T-helper 1 cell treated with Interleukin-12 subunit alpha and Interleukin-12 subunit beta and Interleukin-4 antibody, amounts not matched to agents 30 ng/mL and 1 ng/mL, for 36 hours (primary cell): Measurements from ENCODE around the gene INPP4A. TPM values are rescaled to one million over a fixed set of nuclear protein-coding genes. Genes with fewer than 3 reads are reported as not detected.

Experiments used
- intact Hi-C: fragments of 100-400 bp; cut with micrococcal nuclease; formaldehyde crosslinking; loops from one replicate; pipeline ENCODE4 v1.15.1; 2024
- total RNA-seq: library from RNA; stranded (reverse); gene quantifications from 2 replicates; pipeline ENCODE4 v1.2.3, GENCODE V29; 2022

The INPP4A gene
- total RNA-seq, 1 donor from 2014 or later = 174 TPM

- intact Hi-C loops = loop anchor here (1.0 kb wide), 1 partner anchor 74 kb away; no protein-coding TSS in a partner anchor
Measured at GRCh38 chr2:98487806-98488189, 43.1 kb downstream of the INPP4A start.

GRCh38 chr2:98488252-98488651 is 43.6 kb downstream of the INPP4A start:
- intact Hi-C loops = loop anchor here (1.0 kb wide), 1 partner anchor 75 kb away; no protein-coding TSS in a partner anchor

GRCh38 chr2:98489486-98489885 is 44.8 kb downstream of the INPP4A start:
- intact Hi-C loops = no loop called here

DNA sequence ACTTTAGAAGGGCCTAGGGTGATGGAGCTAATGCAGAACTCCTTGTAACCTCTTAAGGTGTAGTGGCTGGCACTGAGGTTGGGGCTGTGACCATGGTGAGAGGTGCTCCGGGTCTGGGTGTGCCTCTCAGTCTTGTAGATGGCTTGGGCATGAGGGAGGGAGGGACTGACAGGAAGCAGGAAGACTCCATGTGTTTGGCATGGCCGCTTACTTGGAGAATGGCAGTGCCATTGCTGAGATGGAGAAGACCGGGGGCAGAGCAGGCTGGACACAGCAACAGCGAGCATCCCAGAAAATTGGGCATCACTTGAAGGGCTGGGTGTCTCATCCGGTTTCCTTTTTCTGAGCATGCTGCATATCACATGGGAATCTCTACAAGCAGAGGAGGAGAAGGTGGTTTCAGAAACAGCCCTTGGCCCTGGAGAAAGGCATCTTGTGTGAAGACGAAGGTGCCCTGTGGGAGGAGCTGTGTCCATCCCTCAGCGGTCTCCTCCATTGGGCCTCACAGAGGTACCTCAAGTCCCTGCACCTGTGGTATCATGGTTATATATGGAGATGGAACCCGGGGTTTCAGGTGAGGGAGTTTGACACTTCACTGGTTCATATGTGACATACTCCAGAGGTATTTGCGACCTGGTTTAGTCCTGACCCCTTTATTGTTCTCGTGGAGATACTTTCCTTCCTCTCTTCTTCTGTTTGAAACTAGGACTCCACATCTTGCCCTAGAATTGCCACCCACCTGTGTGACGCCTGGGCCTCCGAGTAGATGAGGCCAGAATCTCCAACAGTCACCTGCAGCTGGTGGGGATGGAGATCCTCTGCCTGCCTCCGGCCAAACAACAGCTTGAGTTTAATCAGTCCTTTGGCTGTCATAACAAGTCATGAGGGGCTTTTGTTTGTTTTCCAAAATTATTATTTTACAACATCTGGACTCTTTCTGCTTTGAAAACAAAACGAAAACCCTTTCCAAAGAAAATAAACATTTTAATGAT is 45.6 kb downstream of the INPP4A start:
- intact Hi-C loops = no loop called here

GRCh38 chr2:98492441-98492840 is 47.8 kb downstream of the INPP4A start:
- intact Hi-C loops = no loop called here

DNA sequence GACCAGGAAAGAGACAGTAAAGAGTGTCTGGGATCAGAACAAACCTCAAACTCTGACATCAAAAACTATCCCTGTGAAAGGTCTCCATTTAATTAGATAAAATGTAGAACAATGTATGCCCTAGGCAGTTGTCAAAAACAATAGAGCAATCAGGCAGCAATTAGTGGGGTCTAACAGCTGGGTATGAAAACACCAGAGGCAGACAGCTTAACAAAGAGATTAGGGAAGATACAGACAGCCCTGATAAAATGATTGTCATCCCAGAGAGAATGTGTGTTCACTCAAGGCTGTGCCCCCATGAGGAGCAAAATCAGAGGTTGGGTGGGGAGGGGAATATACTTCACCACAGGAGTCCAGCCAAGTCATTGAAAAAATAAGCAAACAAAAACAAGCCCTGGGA is 50.0 kb downstream of the INPP4A start:
- intact Hi-C loops = loop anchor here (1.0 kb wide), 1 partner anchor 60 kb away; no protein-coding TSS in a partner anchor

DNA sequence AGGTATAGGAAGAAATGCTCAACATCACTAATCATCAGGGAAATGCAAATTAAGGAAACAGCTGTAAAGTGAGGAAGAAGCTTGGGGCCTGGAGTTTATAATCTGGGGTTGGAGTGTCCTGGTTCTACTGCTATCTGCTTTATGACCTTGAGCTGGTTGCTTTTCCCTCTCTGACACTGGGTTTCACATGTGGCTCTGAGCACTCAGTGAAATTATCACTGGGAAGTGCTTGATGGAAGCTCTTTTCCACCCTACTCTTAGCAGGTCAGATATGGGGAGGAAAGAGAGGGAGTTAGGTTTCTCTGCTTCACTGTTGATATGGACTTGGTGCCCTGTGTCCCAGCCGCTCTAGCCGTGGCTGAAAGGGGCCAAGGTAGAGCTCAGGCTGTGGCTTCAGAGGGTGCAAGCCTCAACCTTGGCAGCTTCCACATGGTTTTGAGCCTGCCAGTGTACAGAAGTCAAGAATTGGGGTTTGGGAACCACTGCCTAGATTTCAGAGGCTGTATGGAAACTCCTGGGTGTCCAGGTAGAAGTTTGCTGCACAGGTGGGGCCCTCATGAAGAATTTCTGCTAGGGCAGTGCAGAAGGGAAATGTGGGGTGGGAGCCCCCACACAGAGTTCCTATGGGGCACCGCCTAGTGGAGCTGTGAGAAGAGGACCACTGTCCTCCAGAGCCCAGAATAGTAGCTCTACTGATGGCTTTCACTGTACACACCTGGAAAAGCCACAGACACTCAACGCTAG is 52.3 kb downstream of the INPP4A start:
- intact Hi-C loops = no loop called here

DNA sequence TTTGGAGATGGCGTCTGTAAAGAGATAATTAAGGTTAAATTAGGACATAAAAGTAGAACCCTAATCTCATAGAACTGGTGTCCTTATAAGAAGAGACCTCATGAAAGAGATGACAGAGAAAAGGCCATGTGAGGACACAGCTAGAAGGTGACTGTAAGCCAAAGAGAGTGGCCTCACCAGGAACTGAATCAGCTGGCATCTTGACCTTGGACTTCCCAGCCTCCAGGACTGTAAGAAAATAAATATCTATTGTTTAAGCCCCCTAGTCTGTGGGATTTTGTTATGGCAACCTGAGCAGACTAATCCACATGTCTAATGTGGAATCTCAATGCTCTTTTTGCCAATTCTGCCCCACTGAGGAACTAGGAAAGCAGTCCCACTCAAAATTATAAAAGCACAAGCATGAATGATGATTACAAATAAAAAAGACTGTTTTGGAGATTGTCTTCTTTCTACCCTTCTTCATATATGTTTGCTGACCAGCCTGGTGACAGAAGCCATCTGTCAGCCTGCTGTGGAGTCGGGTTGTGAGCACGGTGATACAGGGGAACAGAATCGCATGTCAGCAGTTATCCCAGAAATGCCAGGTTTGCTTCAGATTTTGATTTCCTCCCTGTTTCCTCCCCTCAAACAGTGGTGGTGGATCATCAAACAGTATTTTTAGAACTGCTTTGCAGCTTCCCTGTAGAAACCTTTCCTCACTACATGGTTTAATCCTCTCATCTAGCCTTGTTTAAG is 54.2 kb downstream of the INPP4A start:
- intact Hi-C loops = loop anchor here (1.0 kb wide), 1 partner anchor 9 kb away; no protein-coding TSS in a partner anchor

DNA sequence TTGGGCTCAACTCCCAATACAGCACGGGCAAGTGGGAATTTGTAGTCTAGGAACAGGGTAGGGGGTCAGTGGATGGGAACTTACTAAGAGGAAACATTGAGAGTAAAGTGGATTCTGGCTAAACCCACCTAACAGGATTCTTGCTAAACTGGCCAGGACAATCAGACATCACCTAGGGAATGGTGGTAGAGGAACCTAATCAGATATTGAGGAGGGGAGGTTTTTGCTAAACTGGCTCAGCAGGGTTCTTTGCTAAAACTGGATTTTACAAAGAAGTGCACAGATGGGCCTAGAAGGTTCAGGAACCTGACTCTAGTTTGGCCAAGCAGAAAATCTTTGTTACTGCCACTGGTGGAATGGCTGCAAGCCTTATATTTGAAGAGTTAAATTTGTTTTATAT is 55.9 kb downstream of the INPP4A start:
- intact Hi-C loops = no loop called here

GRCh38 chr2:98501223-98501622 is 56.6 kb downstream of the INPP4A start:
- intact Hi-C loops = no loop called here

- intact Hi-C loops = no loop called here
Measured at GRCh38 chr2:98501876-98502275, 57.2 kb downstream of the INPP4A start.

GRCh38 chr2:98502556-98503335 is 58.1 kb downstream of the INPP4A start:
- intact Hi-C loops = no loop called here

GRCh38 chr2:98503481-98504105 is 58.9 kb downstream of the INPP4A start:
- intact Hi-C loops = no loop called here

GRCh38 chr2:98504381-98505109 is 59.9 kb downstream of the INPP4A start:
- intact Hi-C loops = no loop called here

- intact Hi-C loops = no loop called here
Measured at GRCh38 chr2:98505311-98505808, 60.7 kb downstream of the INPP4A start.

GRCh38 chr2:98505971-98506664 is 61.5 kb downstream of the INPP4A start:
- intact Hi-C loops = no loop called here

GRCh38 chr2:98506881-98507280 is 62.2 kb downstream of the INPP4A start:
- intact Hi-C loops = no loop called here

- intact Hi-C loops = no loop called here
Measured at GRCh38 chr2:98507461-98507860, 62.8 kb downstream of the INPP4A start.
